Anterior cingulate cortex (tissue), 58 donors: Measurements from ENCODE around the gene GTF2I.
"Not testable (repeated sequence)": the region's sequence is repeated elsewhere in the genome, so short reads cannot be mapped to it uniquely, and the experiment has no call there.

Experiments used
- DNase-seq, 58 donors: peaks; one replicate each; lab custom pipeline; 2025; lab: John Stamatoyannopoulos, UW

Gene GTF2I

GRCh38 chr7:74657692-74658177 is at the start of gene GTF2I:
GTF2I (plus strand) TSS chr7:74657718; CDS start chr7:74689129, 31,411 bp downstream.
- DNase-seq, result peak in 4 of 58 donors; percentile 45 to 64 (median 56)

GRCh38 chr7:74612015-74612829 is 45.3 kb upstream of the GTF2I start:
- DNase-seq, result peak in 37 of 58 donors; percentile 1 to 82 (median 22)

- DNase-seq, result no peak
Measured at GRCh38 chr7:74615933-74616780, 41.4 kb upstream of the GTF2I start.

- DNase-seq, result peak in 36 of 58 donors; percentile 4 to 52 (median 19)
Measured at GRCh38 chr7:74617180-74617744, 40.3 kb upstream of the GTF2I start.

- DNase-seq, result no peak
Measured at GRCh38 chr7:74619235-74619860, 38.2 kb upstream of the GTF2I start.

GRCh38 chr7:74622228-74622749 is 35.2 kb upstream of the GTF2I start:
- no peak for DNase-seq

GRCh38 chr7:74623135-74623534 is 34.4 kb upstream of the GTF2I start:
- DNase-seq, result no peak

- DNase-seq, result peak in 1 of 58 donors; percentile 1
Measured at GRCh38 chr7:74625446-74625845, 32.1 kb upstream of the GTF2I start.

GRCh38 chr7:74627661-74628411 is 29.7 kb upstream of the GTF2I start:
- peak in 12 of 58 donors; percentile 3 to 47 (median 8) for DNase-seq

- no peak for DNase-seq
Measured at GRCh38 chr7:74632505-74632904, 25.0 kb upstream of the GTF2I start.

- no peak for DNase-seq
Measured at GRCh38 chr7:74633451-74633921, 24.0 kb upstream of the GTF2I start.

GRCh38 chr7:74637745-74638144 is 19.8 kb upstream of the GTF2I start:
- DNase-seq, result no peak

- peak in 5 of 58 donors; percentile 7 to 21 (median 13) for DNase-seq
Measured at GRCh38 chr7:74650055-74650454, 7.5 kb upstream of the GTF2I start.

GRCh38 chr7:74650493-74651132 is 6.9 kb upstream of the GTF2I start:
- DNase-seq, result not testable (repeated sequence)

- DNase-seq, result not testable (repeated sequence)
Measured at GRCh38 chr7:74651133-74651504, 6.4 kb upstream of the GTF2I start.

GRCh38 chr7:74653686-74654181 is 3.8 kb upstream of the GTF2I start:
- DNase-seq, result no peak

- DNase-seq, result no peak
Measured at GRCh38 chr7:74654811-74655210, 2.7 kb upstream of the GTF2I start.

- DNase-seq, result no peak
Measured at GRCh38 chr7:74655324-74655723, 2.2 kb upstream of the GTF2I start.
